Stimulated activated naive CD4-positive, alpha-beta T cell treated with Interleukin-2 at 50 U/mL for 16 hours (primary cell): ENCODE measurements around the gene RAB35.
"Not testable (repeated sequence)": the region's sequence is repeated elsewhere in the genome, so short reads cannot be mapped to it uniquely, and the experiment has no call there.

Source experiments
- DNase-seq: peaks from one replicate; lab custom pipeline; 2025; lab: John Stamatoyannopoulos, UW

The RAB35 gene

DNA sequence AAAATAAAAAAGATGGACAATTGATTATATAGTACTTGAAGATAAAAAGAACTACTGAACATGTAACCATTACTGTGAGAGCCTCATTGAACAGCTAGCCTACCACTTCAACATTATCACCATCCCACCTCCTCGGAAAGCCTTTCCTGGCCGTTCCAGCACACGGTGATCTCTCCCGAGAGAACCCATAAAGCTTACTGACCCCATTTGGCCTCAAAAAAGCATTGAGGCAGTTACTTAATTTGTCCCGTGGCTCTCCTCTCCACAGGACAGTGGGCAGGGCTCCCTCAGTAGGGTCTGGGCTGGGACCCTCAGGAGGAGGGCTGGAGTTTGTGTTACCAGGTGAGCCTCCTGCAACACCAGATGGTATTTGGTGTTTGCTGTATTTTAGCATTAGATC, 55.8 kb downstream of the RAB35 start:
- no peak for DNase-seq

DNA sequence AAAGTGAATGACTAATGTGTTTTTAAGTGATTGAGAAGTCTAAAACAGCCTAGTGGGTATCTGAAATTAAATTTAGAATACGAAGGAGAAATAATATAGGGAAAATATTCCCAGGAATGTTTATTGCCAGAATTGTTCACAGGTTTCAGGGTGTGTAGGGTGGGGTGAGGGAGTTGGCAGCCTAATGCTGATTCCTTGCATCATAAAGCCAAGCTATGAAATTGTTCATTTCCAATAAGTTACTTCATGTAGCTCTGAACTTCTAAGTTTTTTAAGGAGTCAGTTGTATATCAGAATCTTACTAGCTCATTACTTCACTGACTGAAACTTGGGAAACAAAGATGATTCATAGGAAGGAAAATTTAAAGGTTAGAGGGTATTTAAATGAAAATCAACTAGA, 56.4 kb downstream of the RAB35 start:
- DNase-seq = no peak

DNA sequence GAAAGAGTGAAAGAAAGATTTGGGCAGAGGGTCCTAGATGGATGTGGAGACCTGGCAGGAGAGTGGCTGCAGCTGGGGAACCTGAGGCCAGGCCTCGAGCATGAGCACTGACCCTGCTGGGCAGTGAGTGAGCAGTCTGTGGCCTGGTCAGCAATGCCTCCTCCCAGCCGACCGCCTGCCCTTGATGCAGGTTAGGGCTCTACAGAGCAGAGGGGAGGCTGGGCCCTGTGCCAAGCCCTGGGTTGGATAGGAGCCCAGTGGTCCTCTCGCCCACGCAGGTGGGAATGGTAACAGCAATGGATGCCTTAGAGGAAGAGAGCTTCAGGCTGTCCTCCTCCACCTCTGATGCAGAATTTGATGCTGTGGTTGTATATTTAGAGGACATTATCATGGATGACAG, 59.8 kb downstream of the RAB35 start:
- DNase-seq = no peak

DNA sequence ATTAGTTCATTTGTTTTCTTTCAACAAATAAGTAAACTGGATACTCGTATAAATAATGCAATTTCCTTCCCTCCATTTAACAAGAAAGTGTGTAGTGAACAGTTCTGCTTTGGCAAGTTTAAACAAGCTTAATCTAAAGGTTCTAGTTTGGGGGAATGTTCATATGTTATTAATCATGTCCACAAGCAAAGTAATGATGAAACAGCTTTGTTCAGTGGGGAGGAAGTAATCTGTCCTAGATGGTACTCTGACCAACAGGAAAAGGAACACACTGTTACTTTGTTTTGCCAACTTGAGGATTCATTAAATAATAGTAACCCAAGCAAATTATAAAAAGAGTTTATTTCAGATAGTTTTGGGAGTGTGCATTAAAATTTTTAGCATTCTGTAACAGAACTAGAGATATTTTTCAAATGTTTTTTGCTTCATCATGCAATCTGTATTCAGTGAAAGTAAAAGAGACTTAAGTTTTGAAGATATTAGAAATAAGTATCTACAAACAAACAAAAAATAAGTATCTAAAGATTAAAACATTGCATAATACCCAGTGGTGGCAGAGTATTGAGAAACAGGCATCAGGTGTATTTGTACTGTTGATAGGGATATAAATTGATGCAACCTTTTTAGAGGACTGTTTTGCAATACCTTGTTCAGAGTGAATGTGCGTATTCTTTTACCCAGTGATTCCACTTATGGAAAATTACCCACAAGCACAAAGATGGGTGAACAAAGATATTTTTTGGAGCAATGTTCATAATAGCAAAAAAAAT, 61.1 kb downstream of the RAB35 start:
- no peak for DNase-seq

DNA sequence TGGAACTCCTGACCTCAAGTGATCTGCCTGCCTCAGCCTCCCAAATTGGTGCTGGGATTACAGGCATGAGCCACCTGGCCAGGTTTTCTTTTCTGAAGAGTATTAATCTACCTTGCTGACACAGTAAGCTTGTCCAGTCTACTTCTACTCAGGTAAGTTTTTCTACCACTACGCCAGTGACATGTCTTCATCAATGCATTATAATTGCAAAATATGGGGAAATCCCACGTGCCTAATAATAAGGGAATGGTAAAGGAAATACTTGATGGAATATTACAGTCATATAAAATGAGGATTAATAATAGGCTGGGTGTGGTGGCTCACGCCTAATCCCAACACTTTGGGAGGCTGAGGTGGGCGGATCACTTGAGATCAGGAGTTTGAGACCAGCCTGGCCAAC, 62.3 kb downstream of the RAB35 start:
- DNase-seq = no peak

DNA sequence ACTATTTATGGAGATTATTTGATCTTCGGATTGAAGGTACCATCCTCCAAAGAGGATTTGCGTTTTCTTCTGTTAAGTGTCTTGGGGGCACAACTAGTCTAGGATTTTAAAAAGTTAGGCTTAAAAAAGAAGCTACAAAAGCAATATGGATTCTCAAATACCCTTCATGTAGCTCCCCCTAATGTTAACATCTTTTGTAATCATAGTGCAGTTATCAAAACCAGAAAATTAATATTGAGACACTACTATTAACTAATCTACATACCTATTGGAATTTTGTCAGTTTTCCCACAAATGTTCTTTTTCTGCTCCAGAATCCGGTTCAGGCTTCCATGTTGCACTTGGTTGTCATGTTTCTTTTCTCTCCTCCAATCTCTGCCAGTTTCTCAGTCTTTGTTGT, 65.0 kb downstream of the RAB35 start:
- DNase-seq = no peak

DNA sequence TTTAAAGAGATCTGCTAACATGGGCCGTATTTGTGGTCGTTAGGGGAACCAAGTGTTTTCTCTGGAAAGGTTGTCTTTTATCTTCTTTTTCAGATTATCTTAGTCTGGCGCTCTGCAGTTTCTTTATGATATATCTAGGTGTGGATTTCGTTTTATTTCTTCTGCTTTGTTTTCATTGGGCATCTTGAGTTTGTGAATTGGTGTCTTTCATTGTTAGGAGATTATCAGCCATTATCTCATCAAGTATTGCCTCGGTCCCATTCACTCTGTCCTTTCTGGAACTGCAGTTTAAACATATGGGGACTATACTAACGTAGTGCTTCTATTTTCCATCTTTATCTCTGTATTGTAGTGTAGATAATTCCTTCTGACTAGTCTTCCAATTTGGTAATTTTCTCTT, 67.1 kb downstream of the RAB35 start:
- no peak for DNase-seq

DNA sequence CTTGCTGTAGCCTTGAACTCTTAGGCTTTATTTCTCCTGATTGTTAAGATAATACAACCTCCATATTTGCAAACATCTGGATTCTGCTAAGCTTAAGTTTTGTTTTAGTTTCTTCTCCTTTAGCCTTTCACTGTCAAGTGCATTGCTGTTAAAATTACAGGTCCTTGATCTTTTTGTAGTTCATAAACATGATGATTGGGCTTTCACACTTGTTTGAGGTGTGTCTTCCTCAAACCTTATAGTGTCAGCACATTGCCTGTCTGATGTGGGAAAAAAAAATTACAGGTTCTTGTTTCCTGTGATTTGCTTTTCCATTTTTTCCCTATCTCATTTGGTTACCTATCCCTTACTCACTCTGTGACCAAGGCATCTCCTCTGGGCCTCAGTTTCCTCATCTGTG, 68.3 kb downstream of the RAB35 start:
- no peak for DNase-seq

DNA sequence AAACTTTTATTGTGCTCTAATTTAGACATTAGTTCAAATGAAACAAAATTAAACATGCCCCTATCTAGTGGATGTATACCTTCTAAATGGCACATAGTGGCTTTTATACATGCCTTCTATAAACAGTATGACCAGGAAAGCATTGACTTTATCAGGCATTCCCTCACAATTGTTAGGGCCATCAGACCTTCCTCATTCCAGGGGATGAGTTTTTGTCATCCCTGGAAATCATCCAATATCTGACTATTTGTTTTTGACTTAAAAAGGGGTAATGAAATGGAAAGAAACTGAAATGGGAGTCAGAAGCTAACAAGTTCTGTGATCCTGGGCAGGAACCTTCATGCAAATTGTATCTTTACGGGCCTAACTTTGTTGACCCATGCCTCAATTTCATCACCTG, 69.5 kb downstream of the RAB35 start:
- DNase-seq = no peak

DNA sequence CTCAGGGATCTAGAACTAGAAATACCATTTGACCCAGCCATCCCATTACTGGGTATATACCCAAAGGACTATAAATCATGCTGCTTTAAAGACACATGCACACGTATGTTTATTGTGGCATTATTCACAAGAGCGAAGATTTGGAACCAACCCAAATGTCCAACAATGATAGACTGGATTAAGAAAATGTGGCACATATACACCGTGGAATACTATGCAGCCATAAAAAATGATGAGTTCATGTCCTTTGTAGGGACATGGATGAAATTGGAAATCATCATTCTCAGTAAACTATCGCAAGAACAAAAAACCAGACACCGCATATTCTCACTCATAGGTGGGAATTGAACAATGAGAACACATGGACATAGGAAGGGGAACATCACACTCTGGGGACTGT, 71.2 kb downstream of the RAB35 start:
- not testable (repeated sequence) for DNase-seq
